ENCODE measurements around the gene ELFN2. TPM values are rescaled to one million over a fixed set of nuclear protein-coding genes. Genes with fewer than 3 reads are reported as not detected.

Gene ELFN2
- total and polyA plus RNA-seq, 2 donors (not counting 3 experiments of a cell fraction or from before 2014, with no cell fraction given) = 0.41 to 1.3 TPM

- H3K4me1 ChIP-seq (ENCODE audit: control insufficient read depth, extremely low read depth, insufficient read depth, low read length) = peaks cover 11% of the 10 kb centered on the region
- no peaks in the 10 kb centered on the region for H3K9me3 ChIP-seq (replicated peaks; ENCODE audit: control insufficient read depth, insufficient read depth, low read length)
- H3K4me2 ChIP-seq (ENCODE audit: insufficient read depth, low read length) = no peak overlapping the region
- peaks cover 0 to 18% of the 10 kb centered on the region in 2 experiments for H3K27me3 ChIP-seq (ENCODE audit: control insufficient read depth in 2 of 2, insufficient read depth in 2 of 2, low read length in 2 of 2)
- no peaks in the 10 kb centered on the region for H3K79me2 ChIP-seq (ENCODE audit: control insufficient read depth, insufficient read depth, low read length)
- no peak overlapping the region for H3K9ac ChIP-seq (replicated peaks; ENCODE audit: extremely low read depth, insufficient read depth, low read length)
- H3K27ac ChIP-seq (ENCODE audit: insufficient read depth, low read depth, low read length) = no peak overlapping the region
- POLR2A ChIA-PET = no interaction called here
- no peaks in the 10 kb centered on the region for H3K36me3 ChIP-seq (ENCODE audit: control insufficient read depth in 2 of 2, extremely low read depth in 1 of 2, insufficient read depth in 2 of 2, low read length in 2 of 2)
- TF ChIP-seq FOS (IDR thresholded peaks at IDR 0.05; ENCODE audit: borderline replicate concordance, insufficient read depth, low read length) (no peak), MAX (IDR thresholded peaks at IDR 0.05; ENCODE audit: insufficient read depth, insufficient read length) (no peak), CTCF (IDR thresholded peaks at IDR 0.05; ENCODE audit: extremely low read depth in 1 of 2, insufficient read depth in 1 of 2, low read depth in 1 of 2, low read length in 2 of 2) (no peak), MYC (IDR thresholded peaks at IDR 0.05; ENCODE audit: low read depth, low read length) (no peak), POLR2AphosphoS5 (IDR thresholded peaks at IDR 0.05; ENCODE audit: insufficient read depth, low read depth, low read length) (no peak), POLR2A (IDR thresholded peaks at IDR 0.05; ENCODE audit: low read depth, low read length) (no peak), GATA2 (IDR thresholded peaks at IDR 0.05; ENCODE audit: insufficient read depth, insufficient read length, low read depth, low read length) (no peak), EZH2 (IDR thresholded peaks at IDR 0.05; ENCODE audit: borderline replicate concordance, low read depth, low read length, severe bottlenecking) (no peak), JUN (IDR thresholded peaks at IDR 0.05; ENCODE audit: borderline replicate concordance, insufficient read depth, insufficient read length, low read depth) (no peak)
- dilution Hi-C loops (cut with MboI; ENCODE audit: extremely low pct_ligation_motif_present, low sequenced_read_pairs) (no loop called here), intact Hi-C loops (cut with micrococcal nuclease) (no loop called here)
- no peak for DNase-seq (ENCODE audit: low read depth, low spot score)
- FAIRE-seq = no peak
- H3K9me1 ChIP-seq (replicated peaks; ENCODE audit: control insufficient read depth, extremely low read depth, insufficient read depth, low read length) = no peaks in the 10 kb centered on the region
- H2AFZ ChIP-seq (ENCODE audit: low read depth, low read length) = no peak overlapping the region
- BruUV-seq (replicated peaks) = no TSS peak
- CTCF ChIA-PET = interaction anchor here (1.7 kb wide), 1 partner anchor 32 kb away, joined by 4 read pairs; no protein-coding TSS in a partner anchor
- H4K20me1 ChIP-seq (replicated peaks; ENCODE audit: control insufficient read depth, extremely low read depth, insufficient read depth, low read length) = no peaks in the 10 kb centered on the region
- no peak overlapping the region for H3K4me3 ChIP-seq (replicated peaks in 1 of 3; ENCODE audit: insufficient read depth in 1 of 3, low read depth in 1 of 3, low read length in 3 of 3)
Measured at GRCh38 chr22:37423283-37423682, 4.0 kb downstream of the ELFN2 start.

Measured in endothelial cell of umbilical vein (primary cell).